SIG-M5 (cell line): ENCODE data around the gene PDE6A.
"Not testable (repeated sequence)": the region's sequence is repeated elsewhere in the genome, so short reads cannot be mapped to it uniquely, and the experiment has no call there.

Experiments used
- DNase-seq: peaks from one replicate; lab custom pipeline; 2025; lab: John Stamatoyannopoulos, UW

Gene PDE6A

GRCh38 chr5:149894237-149894636 is 50.4 kb downstream of the PDE6A start:
- DNase-seq = no peak

GRCh38 chr5:149893403-149893931 is 51.1 kb downstream of the PDE6A start:
- DNase-seq = no peak

DNA sequence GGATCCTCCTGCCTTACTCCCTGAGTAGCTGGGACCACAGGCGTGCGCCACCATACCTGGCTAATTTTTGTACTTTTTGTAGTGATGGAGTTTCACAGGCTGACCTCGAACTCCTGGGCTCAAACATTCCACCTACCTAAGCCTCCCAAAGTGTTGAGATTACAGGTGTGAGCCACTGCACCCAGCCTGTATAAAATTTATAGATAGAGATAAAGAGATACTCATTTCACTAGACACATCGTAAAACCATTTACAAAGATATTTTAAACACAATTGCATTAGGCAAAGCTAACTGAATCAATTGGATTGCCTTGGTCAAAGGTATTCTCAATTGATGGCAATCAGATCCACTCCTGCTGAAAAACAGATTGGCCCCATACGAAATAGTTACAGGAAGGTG is 52.0 kb downstream of the PDE6A start:
- no peak for DNase-seq

- DNase-seq = no peak
Observed at GRCh38 chr5:149888280-149888679, 56.3 kb downstream of the PDE6A start.

DNA sequence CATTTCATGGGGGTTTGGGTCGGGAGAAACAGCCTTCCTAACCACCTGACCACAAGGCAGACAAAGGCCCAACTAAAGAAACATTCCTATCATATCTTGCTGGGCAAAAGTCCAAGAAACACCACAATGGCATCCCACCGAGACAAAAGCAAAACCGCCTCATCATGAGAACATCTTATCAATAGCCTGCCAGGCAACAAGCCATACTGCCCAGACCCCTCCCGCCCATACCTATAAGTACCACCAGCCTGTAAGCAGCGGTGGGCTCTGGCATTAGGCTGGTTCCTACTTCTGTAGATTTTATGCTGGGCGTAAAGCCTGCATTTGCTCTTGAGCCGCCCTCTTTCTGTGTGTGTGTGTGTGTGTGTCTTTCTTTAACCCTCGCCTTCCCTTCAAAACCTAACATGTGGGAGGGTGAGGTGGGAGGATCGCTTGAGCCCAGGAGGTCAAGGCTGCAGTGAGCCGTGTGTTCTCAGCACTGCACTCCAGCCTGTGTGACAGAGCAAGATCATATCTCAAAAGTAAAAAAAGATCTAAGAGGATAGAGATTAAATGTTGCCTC is 56.9 kb downstream of the PDE6A start:
- no peak for DNase-seq

DNA sequence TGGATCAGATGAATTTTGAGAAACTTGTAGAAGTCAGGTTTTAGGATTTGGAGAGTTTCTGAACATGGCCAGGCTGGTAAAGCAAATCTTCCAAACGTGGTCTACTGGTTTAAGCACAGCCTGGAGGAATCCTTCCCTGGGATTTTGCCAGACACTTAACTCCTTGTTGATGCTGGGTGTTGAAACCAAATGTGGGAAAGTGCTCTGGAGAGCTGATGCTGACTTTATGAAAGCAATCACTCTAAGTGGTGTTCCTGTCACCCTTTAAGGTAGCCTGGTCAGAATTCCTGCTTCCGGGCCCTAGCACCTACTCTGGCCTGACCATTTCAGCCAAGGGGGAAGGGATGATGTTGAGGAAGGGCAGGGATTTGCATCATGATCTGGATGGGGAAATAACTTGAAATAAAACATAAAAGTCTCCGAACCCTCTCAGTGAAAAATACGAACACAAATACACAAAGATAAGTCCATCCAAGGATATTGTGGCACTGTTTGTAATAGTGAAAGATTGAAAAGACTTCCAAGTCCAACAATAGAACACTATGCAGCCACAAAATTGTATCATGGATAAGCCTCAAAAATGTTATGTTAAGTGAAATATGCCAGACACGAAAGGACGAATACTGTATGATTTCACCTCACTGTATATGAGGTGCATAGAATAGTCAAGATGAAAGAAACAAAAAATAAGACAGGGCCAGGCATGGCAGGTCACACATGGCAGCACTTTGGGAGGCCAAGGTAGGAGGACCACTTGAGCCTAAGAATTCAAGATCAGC is 57.7 kb downstream of the PDE6A start:
- no peak for DNase-seq

- DNase-seq = no peak
Observed at GRCh38 chr5:149886060-149886459, 58.5 kb downstream of the PDE6A start.

GRCh38 chr5:149885513-149885912 is 59.1 kb downstream of the PDE6A start:
- DNase-seq = no peak

- DNase-seq = no peak
Observed at GRCh38 chr5:149883550-149883949, 61.0 kb downstream of the PDE6A start.

DNA sequence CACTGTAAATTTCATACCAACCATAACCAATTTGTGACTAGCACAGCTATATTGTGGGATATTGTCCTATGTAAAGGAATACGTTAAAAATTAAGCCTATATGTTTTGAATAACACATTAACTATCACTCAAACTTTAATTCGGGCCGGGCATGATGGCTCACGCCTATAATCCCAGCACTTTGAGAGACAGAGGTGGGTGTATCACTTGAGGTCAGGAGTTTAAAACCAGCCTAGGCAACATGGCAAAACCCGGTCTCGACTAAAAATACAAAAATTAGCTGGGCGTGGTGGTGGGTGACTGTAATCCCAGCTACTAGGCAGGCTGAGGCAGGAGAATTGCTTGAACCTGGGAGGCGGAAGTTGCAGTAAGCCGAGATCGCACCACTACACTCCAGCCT is 62.0 kb downstream of the PDE6A start:
- DNase-seq = not testable (repeated sequence)

GRCh38 chr5:149881874-149882273 is 62.7 kb downstream of the PDE6A start:
- no peak for DNase-seq

DNA sequence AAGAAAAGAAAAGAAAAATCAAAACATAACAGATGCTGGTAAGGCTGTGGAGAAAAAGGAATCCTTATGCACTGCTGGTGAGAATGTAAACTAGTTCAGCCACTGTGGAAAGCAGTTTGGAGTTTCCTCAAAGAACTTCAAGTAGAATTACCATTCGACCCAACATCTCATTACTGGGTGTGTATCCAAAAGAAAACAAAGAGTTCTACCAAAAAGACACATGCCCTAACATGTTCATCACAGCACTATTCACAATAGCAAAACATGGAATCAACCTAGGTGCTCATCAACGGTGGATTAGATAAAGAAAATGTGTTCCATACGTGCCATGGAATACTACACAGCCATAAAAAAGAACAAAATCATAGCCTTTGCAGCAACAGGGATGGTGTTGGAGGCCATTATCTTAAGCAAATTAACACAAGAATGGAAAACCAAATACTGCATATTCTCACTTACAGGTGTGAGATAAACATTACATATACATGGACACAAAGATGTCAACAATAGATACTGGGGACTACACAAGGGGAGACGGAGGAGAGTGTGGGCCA is 63.4 kb downstream of the PDE6A start:
- DNase-seq = no peak

DNA sequence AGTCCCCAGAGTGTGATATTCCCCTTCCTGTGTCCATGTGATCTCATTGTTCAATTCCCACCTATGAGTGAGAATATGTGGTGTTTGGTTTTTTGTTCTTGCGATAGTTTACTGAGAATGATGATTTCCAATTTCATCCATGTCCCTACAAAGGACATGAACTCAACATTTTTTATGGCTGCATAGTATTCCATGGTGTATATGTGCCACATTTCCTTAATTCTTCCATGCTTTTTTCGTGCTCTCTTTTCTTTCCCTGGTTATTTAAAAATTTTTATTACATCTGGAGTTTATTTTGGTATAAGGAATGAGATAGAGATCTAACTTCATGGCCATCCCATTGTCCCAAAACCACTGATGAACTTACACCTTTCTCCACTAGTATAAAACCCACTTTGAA is 65.0 kb downstream of the PDE6A start:
- not testable (repeated sequence) for DNase-seq

DNA sequence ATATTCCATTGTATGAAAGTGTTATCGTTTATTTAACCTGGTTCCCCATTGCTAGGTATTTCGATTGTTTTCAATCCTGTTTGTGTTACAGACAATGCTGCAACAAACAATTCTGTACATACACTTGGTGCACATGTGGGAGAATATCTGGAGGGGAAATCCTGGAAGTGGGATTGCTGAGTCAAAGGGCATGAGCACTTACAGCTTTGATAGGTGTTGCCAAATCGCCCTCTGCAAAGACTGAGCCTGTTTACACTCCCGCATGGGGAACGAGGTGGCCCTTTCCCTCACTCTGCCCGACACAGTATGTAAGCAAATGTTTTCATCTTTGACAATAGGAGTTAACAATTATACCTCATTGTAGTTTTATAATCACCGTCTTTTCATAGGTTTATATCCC is 66.2 kb downstream of the PDE6A start:
- no peak for DNase-seq

- no peak for DNase-seq
Observed at GRCh38 chr5:149873896-149874295, 70.7 kb downstream of the PDE6A start.

DNA sequence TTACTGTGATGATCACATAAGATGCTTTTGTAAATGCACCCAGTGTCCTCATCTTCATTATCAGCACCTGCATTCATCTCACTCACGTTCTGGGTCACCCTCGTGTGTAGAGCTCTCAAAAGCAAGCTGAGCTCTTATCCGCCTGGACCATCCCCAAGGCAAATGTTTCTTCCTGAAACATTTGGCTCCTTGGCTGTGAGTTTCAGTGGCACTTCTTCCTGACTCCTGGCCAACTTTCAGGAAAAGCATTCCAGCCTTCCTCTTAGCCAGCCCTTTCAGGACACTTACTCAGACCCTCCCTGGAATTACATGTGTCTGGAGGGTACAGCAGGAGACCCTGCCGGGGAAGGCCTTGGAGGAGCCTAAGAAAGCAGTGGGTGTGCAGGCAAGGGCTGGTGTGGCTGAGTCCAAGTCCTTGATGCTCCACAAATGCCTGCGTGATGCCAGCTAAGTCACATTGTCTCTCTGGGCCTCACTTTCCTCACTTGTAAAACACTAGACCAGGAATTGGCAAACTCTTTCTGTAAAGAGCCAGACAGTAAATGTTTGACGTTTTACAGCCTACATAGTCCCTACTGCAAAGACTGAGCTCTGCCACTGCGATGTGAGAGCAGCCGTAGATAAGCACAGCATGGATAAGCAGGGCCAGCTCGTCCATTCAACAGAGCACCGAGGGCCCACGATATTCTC is 72.1 kb downstream of the PDE6A start:
- DNase-seq = no peak

GRCh38 chr5:149871471-149871870 is 73.1 kb downstream of the PDE6A start:
- DNase-seq = no peak

DNA sequence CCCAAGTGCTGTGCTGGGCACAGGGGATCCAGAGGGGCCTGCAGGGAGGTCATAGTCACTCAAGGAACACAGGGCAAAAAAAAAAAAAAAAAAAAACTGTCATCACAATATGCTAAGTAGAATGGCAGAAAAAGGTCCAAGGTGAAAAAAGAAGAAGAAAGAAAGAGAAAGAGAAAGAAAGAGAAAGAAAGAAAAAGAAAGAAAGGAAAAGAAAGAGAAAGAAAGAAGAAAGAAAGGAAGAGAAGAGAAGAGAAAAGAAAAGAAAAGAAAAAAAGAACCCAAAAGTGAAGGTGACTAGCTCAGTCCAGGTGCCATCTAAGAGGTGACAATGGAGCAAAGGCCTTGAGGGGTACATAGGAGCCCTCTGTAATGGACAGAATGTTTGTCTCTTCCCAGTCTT is 73.9 kb downstream of the PDE6A start:
- DNase-seq = no peak

DNA sequence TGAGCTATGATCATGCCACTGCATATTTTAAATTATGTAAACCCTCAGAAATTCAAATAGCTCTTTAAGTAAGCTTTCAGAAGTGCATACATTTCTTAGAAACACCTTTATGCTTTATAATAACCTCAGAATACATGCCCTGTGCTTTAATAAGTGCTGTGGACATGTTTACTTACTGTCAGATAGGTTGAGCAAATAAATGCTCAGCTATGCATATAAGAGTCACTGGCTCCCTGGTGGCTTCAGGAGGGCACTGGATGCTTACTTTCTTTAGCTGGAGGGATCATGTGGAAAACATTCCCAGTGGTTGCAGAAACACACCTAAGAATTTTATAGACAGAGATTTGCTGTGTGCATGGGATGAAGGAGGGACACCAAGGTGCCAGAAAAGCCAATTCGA is 74.4 kb downstream of the PDE6A start:
- DNase-seq = no peak

DNA sequence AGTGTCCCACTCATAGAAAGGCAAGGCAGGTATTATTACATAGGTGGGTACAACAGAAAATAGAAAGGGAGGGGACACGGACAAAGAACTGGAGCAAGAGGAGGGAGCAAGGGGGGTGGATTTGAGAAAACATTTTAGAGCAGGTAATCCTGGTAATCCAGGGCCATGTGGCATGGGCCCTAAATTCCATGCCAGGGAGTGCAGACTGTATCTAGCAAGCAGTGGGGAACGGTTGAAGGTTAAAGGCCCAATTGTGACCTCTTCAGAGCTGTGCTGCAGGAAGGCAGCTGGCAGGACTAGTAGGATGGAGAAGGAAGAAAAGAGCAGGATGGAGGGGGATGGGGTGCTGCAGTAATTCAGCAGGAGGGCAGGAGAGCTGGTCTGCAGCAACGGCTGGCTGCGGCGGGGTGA is 75.2 kb downstream of the PDE6A start:
- DNase-seq = no peak

DNA sequence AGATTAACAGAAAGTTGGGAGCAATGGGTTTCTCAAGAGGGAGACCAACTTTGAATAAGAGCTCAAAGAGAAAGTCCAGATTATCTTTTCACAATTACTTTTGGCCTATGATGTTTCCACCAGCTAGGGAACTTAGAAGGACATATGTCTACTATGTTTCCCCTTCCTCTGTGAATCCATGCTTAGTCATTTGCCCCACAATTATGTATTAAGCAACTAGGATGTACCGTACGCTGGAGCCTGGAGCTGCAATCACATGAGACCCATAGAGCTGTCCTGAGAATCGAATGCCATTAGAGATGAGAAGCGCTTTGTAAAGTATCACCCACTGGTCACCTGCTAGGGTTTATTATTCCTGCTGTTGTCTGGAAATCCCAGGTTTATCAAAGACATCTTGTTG is 78.8 kb downstream of the PDE6A start:
- DNase-seq = no peak

GRCh38 chr5:149863830-149864229 is 80.8 kb downstream of the PDE6A start:
- DNase-seq = no peak

GRCh38 chr5:149863176-149863575 is 81.4 kb downstream of the PDE6A start:
- no peak for DNase-seq
